Aorta (tissue), 5 donors: ENCODE results near the gene OAS2. TPM values are rescaled to one million over a fixed set of nuclear protein-coding genes. Genes with fewer than 3 reads are reported as not detected.

Source experiments
- ATAC-seq: fragments of 200-7000 bp; cut with Tn5 transposase; one replicate; pipeline ENCODE4 v1.9.1; 2022; ENCODE audit warnings: moderate library complexity; ENCODE audit not compliant: low FRiP score
- DNase-seq, 2 donors: peaks; one replicate each; pipeline ENCODE4 v3.0.0-alpha.2; 2020
- H3K27ac ChIP-seq, 2 donors: one replicate each; pipeline ENCODE4 v1.5.1; 2013; ENCODE audit warnings: low read length in 2 of 2, mild to moderate bottlenecking in 2 of 2, moderate library complexity in 2 of 2, control low read depth in 1 of 2, inconsistent platforms in 1 of 2, low read depth in 1 of 2
- H3K27me3 ChIP-seq, 2 donors: one replicate each; pipeline ENCODE4 v1.6.1; 2013; ENCODE audit warnings: control low read depth in 1 of 2, low read length in 1 of 2, mild to moderate bottlenecking in 1 of 2, moderate library complexity in 1 of 2; ENCODE audit not compliant: insufficient read depth in 2 of 2, control insufficient read depth in 1 of 2
- H3K36me3 ChIP-seq, 2 donors: one replicate each; pipeline ENCODE4 v1.6.1; 2013; ENCODE audit warnings: control low read depth in 1 of 2, low read length in 1 of 2, mild to moderate bottlenecking in 1 of 2; ENCODE audit not compliant: insufficient read depth in 2 of 2, control insufficient read depth in 1 of 2
- H3K4me1 ChIP-seq, 2 donors: one replicate each; pipeline ENCODE4 v1.6.1; 2013; ENCODE audit warnings: low read length in 2 of 2, control low read depth in 1 of 2, mild to moderate bottlenecking in 1 of 2, moderate library complexity in 1 of 2; ENCODE audit not compliant: insufficient read depth in 2 of 2, control insufficient read depth in 1 of 2
- H3K4me3 ChIP-seq, 2 donors: one replicate each; pipeline ENCODE4 v1.5.1; 2013; ENCODE audit warnings: low read length in 2 of 2, control low read depth in 1 of 2, mild to moderate bottlenecking in 1 of 2
- H3K9me3 ChIP-seq: one replicate; pipeline ENCODE4 v1.6.1; 2013; ENCODE audit warnings: mild to moderate bottlenecking, low read length; ENCODE audit not compliant: control insufficient read depth
- WGBS, 2 donors: extraction: QIAGEN DNeasy Blood & Tissue Kit; methylation state at CpG; one replicate each; pipeline ENCODE4 v1.1.7; 2013; 5-methylcytosine and 5-hydroxymethylcytosine counted together
- intact Hi-C, 2 donors: fragments of 100-400 bp; cut with DNase I; formaldehyde crosslinking; loops; one replicate each; pipeline versions ENCODE4 v1.14.2 to v1.15.0; 2022
- polyA plus RNA-seq, 2 donors: library from polyadenylated mRNA; stranded (reverse); fragments of 200-250 nt; gene quantifications; one replicate each; pipeline ENCODE4 v1.2.3, GENCODE V29; 2013
- total RNA-seq, 2 donors: library from RNA; stranded (reverse); fragmentation: NEBNext Ultra II Directional; extraction: Animal tissue kit (Norgen Biotek cat#: 25700); gene quantifications; one replicate each; pipeline ENCODE4 v1.2.1, GENCODE V29; 2021
- donor health status: healthy with polysubstance abuse.
- donor health status: Bipolar disorder and iron deficiency.
- donor health status: DM: no; HTN: no; CAD: no.
- donor health status: DM: no; HTN: no; CAD: no.
- donor health status: DM: yes; HTN: yes; CAD: no.

The OAS2 gene
- total and polyA plus RNA-seq, 4 donors: 4.8 to 18.6 (median 10.4) TPM

DNA sequence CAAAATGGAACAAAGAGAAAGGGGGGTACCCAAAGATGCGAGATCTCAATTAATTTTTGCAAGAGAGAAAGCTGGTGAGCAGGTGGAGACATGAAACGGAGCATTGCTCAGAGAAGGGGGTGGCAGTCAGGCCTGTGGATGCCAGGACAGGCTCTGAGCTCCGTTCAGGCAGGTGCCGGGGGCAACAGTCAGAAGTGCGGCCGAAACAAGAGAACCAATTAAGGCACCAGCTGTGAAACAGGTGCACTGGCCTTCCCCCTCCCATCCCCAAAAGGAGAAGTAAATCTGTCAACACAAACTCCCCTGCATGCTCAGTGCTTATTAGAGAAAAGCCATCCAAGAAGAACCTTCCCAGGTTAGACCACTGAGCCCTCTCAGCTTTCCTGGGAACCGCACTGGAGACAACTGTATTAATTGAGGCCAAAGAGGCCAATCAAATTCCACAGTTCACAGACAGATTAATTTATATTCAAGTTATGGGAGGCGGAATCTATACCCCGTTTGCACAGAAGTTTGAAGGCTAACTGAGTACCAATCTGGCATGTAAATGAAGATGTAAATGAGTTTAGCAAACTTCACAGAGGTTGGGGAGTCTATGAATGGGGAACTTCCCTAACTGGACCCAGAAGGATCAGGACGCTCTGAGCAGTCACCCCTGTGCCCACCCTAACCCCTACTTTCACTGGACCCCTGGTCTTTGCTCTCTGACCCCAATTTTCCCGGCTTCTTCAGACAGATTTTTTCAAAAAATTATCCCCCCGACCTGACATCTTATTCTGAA, 20.9 kb downstream of the OAS2 start:
- Histone ChIP-seq H3K36me3 (no peaks in the 10 kb centered on the region), H3K4me3 (no peak overlapping the region), H3K9me3 (peaks cover 2% of the 10 kb centered on the region), H3K27ac (no peak overlapping the region), H3K4me1 (no peaks in the 10 kb centered on the region), H3K27me3 (no peaks in the 10 kb centered on the region)
- intact Hi-C loops: no loop called here
- 77 to 82% methylated on average over 12 of the region's 12 CpGs for WGBS, 2 donors
- DNase-seq (no peak), ATAC-seq (no peak)

DNA sequence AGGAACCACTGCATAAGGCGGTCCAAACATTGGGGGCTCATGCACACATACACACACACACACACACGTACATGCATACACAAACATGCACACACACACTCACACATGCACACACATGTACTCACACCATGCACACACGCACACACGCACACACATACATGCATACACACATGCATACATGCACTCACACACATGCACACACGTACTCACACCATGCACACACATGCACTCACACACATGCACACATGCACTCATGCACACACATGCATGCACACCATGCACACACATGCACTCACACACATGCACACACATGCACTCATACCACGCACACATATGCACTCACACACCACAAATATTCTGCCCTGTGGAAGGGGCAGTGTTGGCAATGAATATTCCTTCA, 22.1 kb downstream of the OAS2 start:
- Histone ChIP-seq H3K4me3 (no peak overlapping the region), H3K27me3 (no peaks in the 10 kb centered on the region), H3K27ac (no peak overlapping the region), H3K36me3 (no peaks in the 10 kb centered on the region), H3K4me1 (no peaks in the 10 kb centered on the region), H3K9me3 (peaks cover 2% of the 10 kb centered on the region)
- no peak for DNase-seq
- intact Hi-C loops: no loop called here
- 90 to 91% methylated on average over 6 of the region's 6 CpGs for whole genome bisulfite sequencing, 2 donors
- ATAC-seq: no peak

DNA sequence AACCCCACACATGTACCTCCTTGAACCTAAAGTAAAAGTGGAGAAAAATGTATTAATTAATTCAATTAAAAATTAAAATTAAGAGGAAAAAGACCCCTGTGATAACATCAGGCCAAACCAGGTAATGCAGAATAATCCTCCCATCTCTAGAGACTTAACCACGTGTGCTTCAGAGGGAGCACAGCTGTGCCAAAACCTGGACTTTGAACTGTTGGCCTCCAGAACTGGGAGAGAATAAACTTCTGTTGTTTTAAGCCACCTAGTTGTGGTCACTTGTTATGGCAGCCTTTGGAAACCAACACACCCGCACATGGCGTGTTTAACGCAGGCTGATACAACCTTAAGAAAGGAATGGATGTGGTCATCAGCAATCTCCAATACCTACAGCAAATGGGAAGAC, 23.8 kb downstream of the OAS2 start:
- H3K4me3 ChIP-seq: no peak overlapping the region
- intact Hi-C loops: no loop called here

DNA sequence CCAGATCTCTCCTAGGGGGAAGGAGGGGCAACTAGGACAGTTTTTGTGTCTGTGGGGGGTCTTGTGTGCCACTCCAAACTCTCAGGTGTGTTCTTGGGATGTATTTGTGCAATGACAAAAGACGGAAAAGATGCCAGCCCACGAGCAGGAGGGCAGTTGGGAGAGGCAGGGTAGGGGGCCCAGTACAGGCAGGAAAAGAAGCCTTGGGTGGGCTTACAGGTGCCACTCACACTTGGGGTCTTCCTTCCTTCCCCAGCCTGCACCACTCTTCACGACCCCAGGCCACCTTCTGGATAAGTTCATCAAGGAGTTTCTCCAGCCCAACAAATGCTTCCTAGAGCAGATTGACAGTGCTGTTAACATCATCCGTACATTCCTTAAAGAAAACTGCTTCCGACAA, 24.4 kb downstream of the OAS2 start:
- H3K36me3 ChIP-seq: no peaks in the 10 kb centered on the region
- no peaks in the 10 kb centered on the region for H3K27me3 ChIP-seq
- 87 to 88% methylated on average over 5 of the region's 5 CpGs for WGBS, 2 donors
- no peaks in the 10 kb centered on the region for H3K4me1 ChIP-seq
- H3K9me3 ChIP-seq: peaks cover 2% of the 10 kb centered on the region
- H3K4me3 ChIP-seq: no peak overlapping the region
- H3K27ac ChIP-seq: no peak overlapping the region
- DNase-seq (no peak), ATAC-seq (no peak)
- intact Hi-C loops: no loop called here

More for the DNA sequence above, 23.8 kb downstream of the OAS2 start:
- ATAC-seq (no peak), DNase-seq (no peak)
- Histone ChIP-seq H3K27me3 (no peaks in the 10 kb centered on the region), H3K36me3 (no peaks in the 10 kb centered on the region), H3K9me3 (peaks cover 2% of the 10 kb centered on the region), H3K4me1 (no peaks in the 10 kb centered on the region), H3K27ac (no peak overlapping the region)
- WGBS, 2 donors: 54 to 60% methylated on average over 4 of the region's 4 CpGs

DNA sequence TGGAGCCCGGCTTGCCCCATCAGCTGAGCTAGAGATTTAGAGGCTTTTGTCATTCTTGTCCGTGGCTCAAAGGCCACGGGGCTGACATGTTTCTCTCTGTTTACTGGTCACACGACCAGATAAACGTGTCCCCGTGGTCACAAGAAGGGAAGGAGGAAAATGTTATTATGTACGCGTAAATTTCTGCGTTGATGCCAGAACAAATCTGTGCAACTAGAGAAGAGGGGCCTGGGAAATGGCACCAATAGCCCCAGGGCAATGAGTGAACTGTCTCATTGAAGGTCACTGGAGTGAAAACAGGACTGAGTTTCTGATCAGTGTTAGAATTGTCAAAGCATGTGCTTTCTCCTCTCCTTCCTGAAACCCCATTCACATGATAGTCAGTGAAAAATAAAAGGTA, 25.3 kb downstream of the OAS2 start:
- 79% methylated on average over 9 of the region's 9 CpGs for WGBS, 2 donors
- no peaks in the 10 kb centered on the region for H3K27me3 ChIP-seq
- H3K4me1 ChIP-seq: no peaks in the 10 kb centered on the region
- no peak for ATAC-seq
- H3K9me3 ChIP-seq: no peaks in the 10 kb centered on the region
- H3K4me3 ChIP-seq: no peak overlapping the region
- no peak overlapping the region for H3K27ac ChIP-seq
- no peaks in the 10 kb centered on the region for H3K36me3 ChIP-seq
- DNase-seq: no peak
- intact Hi-C loops: no loop called here

DNA sequence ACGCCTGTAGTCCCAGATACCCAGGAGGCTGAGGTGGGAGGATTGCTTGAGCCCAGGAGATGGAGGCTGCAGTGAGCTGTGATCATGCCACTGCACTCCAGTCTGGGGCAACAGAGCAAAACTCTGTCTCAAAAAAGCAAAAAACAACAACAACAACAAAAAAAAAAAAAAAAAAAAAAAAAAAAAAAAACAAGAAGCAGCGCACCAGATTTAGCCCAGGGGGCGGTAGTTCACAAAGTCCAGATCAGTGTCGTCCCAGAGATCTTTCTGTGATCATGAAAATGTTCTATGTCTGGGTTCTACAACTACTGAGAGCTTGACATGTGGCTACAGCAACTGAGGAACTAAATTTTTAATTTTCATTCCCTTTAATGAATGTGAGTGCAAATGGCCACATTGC, 27.4 kb downstream of the OAS2 start:
- no peaks in the 10 kb centered on the region for H3K36me3 ChIP-seq
- no peak overlapping the region for H3K27ac ChIP-seq
- 57 to 85% methylated on average over 4 of the region's 4 CpGs for WGBS, 2 donors
- DNase-seq (no peak), ATAC-seq (no peak)
- intact Hi-C loops: no loop called here
- H3K4me1 ChIP-seq: no peaks in the 10 kb centered on the region
- no peaks in the 10 kb centered on the region for H3K27me3 ChIP-seq
- no peaks in the 10 kb centered on the region for H3K9me3 ChIP-seq
- H3K4me3 ChIP-seq: no peak overlapping the region

DNA sequence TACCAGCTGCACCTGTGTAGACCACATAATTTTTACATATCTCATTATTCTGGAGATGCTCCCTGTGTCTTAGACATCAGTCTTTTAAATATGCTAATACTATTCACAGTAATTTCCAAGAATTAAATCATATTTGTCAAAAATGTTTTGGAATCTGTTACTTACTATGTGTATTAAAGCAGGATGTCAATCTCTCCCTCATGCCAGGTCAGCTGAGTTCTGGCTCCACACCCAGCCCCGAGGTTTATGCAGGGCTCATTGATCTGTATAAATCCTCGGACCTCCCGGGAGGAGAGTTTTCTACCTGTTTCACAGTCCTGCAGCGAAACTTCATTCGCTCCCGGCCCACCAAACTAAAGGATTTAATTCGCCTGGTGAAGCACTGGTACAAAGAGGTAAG, 27.9 kb downstream of the OAS2 start:
- intact Hi-C loops: no loop called here
- WGBS, 2 donors: 86 to 88% methylated on average over 7 of the region's 7 CpGs
- H3K36me3 ChIP-seq: no peaks in the 10 kb centered on the region
- no peak overlapping the region for H3K4me3 ChIP-seq
- DNase-seq (no peak), ATAC-seq (no peak)
- H3K27ac ChIP-seq: no peak overlapping the region
- no peaks in the 10 kb centered on the region for H3K27me3 ChIP-seq
- H3K4me1 ChIP-seq: no peaks in the 10 kb centered on the region
- no peaks in the 10 kb centered on the region for H3K9me3 ChIP-seq

DNA sequence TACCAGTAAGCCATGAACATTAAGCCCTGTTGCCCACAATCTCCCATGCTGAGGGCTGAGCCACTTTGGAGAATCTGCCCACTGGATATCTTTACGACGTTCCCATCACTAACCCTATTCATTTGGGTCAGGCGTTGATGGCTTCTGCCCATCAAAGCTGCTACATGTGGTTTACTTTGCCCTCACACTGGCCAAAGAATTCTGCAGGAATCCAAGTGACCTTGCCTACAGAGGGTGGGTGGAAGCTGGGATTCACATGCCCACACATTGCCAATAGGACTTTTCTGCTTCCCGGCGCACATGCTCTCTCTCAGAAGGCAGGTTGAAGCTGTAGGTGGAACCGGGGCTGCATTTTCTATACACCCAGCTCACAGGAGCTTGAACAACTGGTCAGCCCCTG, 28.3 kb downstream of the OAS2 start:
- Histone ChIP-seq H3K27me3 (no peaks in the 10 kb centered on the region), H3K9me3 (no peaks in the 10 kb centered on the region), H3K36me3 (no peaks in the 10 kb centered on the region), H3K4me1 (no peaks in the 10 kb centered on the region), H3K4me3 (no peak overlapping the region), H3K27ac (no peak overlapping the region)
- intact Hi-C loops: no loop called here
- DNase-seq (no peak), ATAC-seq (no peak)
- 87 to 90% methylated on average over 6 of the region's 6 CpGs for WGBS, 2 donors

DNA sequence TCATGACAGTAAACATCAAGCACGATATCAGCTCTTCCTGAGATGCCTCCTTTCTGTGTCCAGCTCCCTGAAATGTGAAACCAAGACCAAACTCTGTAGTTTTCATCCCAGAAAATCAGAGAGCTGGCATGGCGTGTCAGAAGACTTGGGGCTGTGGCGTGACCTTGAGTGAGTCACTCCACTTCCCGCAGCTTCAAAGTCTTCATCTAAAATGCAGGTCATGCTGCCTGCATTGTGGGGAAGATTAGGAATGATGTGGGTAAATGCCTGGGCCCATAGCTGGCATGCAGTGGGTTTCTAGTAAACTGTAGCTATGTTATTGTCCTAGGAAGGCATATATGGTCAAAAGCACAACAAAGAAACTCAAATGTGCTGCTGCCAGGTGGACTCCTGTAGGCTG, 28.8 kb downstream of the OAS2 start:
- no peak for ATAC-seq
- 84 to 86% methylated on average over 4 of the region's 4 CpGs for WGBS, 2 donors
- no peaks in the 10 kb centered on the region for H3K4me1 ChIP-seq
- no peak for DNase-seq
- no peaks in the 10 kb centered on the region for H3K36me3 ChIP-seq
- H3K9me3 ChIP-seq: no peaks in the 10 kb centered on the region
- H3K27ac ChIP-seq: no peak overlapping the region
- H3K27me3 ChIP-seq: no peaks in the 10 kb centered on the region
- intact Hi-C loops: no loop called here
- no peak overlapping the region for H3K4me3 ChIP-seq
